PC-9 (cell line): ENCODE data around the gene SLC15A1. TPM values are rescaled to one million over a fixed set of nuclear protein-coding genes. Genes with fewer than 3 reads are reported as not detected.
A peak's percentile ranks its signal among the peaks of the same experiment; 100 is the strongest.
"Not testable (repeated sequence)": the region's sequence is repeated elsewhere in the genome, so short reads cannot be mapped to it uniquely, and the experiment has no call there.

ENCODE experiments used
- BruUV-seq: library from RNA; stranded (reverse); fragments of 400-500 nt; replicated peaks from 2 replicates; lab custom pipeline; 2021; lab: Mats Ljungman, UMichigan
- CTCF ChIA-PET: fragments of 300-600 bp; sonication (Branson Sonifier 250); formaldehyde crosslinking; loops from one replicate; lab custom pipeline; 2022; ENCODE audit warnings: antibody characterized with exemption; lab: Charles Lee
- POLR2A ChIA-PET: fragments of 300-600 bp; sonication (Branson Sonifier 250); formaldehyde crosslinking; loops from one replicate; lab custom pipeline; 2022; ENCODE audit warnings: antibody characterized with exemption; ENCODE audit not compliant: unreplicated experiment; lab: Charles Lee
- DNase-seq, 2 experiments: peaks; one replicate each; pipeline versions ENCODE4 v3.0.0 to v3.0.0-alpha.2; 2015 to 2022; ENCODE audit warnings: mixed read lengths in 1 of 2
- H2AFZ ChIP-seq: fragments of 200-600 bp; sonication (generic); 2 replicates; pipeline ENCODE4 v1.8.1; 2017; ENCODE audit warnings: antibody characterized with exemption
- H3F3A ChIP-seq: fragments of 200-600 bp; sonication (generic); 2 replicates; pipeline ENCODE4 v1.8.1; 2017; ENCODE audit warnings: antibody characterized with exemption, mild to moderate bottlenecking, low read depth; ENCODE audit not compliant: insufficient read depth
- H3K27ac ChIP-seq: fragments of 200-600 bp; sonication (generic); 2 replicates; pipeline ENCODE4 v1.6.1; 2016; ENCODE audit warnings: mixed run types
- H3K27me3 ChIP-seq: fragments of 200-600 bp; sonication (generic); 2 replicates; pipeline ENCODE4 v1.6.1; 2016; ENCODE audit warnings: low read depth, mixed run types; ENCODE audit not compliant: insufficient read depth
- H3K36me3 ChIP-seq: fragments of 200-600 bp; sonication (generic); 2 replicates; pipeline ENCODE4 v1.6.1; 2016; ENCODE audit warnings: low read depth, mixed run types
- H3K4me1 ChIP-seq: fragments of 200-600 bp; sonication (generic); replicated peaks from 2 replicates; pipeline ENCODE4 v1.6.1; 2016; ENCODE audit warnings: mixed run types; ENCODE audit not compliant: insufficient read depth
- H3K4me2 ChIP-seq: fragments of 200-600 bp; sonication (generic); 2 replicates; pipeline ENCODE4 v1.6.1; 2017; ENCODE audit warnings: mixed run types
- H3K4me3 ChIP-seq: fragments of 200-600 bp; sonication (generic); 2 replicates; pipeline ENCODE4 v1.6.1; 2016; ENCODE audit warnings: mixed run types
- H3K79me2 ChIP-seq: fragments of 200-600 bp; sonication (generic); 2 replicates; pipeline ENCODE4 v1.6.1; 2017; ENCODE audit warnings: low read depth, mixed run types
- H3K9me2 ChIP-seq: fragments of 200-600 bp; sonication (generic); 2 replicates; pipeline ENCODE4 v1.8.1; 2017; ENCODE audit warnings: mild to moderate bottlenecking; ENCODE audit not compliant: insufficient read depth
- H3K9me3 ChIP-seq: fragments of 200-600 bp; sonication (generic); 2 replicates; pipeline ENCODE4 v1.8.1; 2016; ENCODE audit warnings: low read depth; ENCODE audit not compliant: insufficient read depth
- H4K20me1 ChIP-seq: fragments of 200-600 bp; sonication (generic); 2 replicates; pipeline ENCODE4 v1.8.1; 2017; ENCODE audit not compliant: insufficient read depth
- EZH2 ChIP-seq: fragments of 200-600 bp; sonication (generic); IDR thresholded peaks from 2 replicates; pipeline ENCODE4 v1.8.0; 2017; ENCODE audit warnings: antibody characterized with exemption, low read depth
- intact Hi-C: fragments of 100-400 bp; cut with micrococcal nuclease; formaldehyde crosslinking; loops from one replicate; pipeline ENCODE4 v1.10.0; 2022; ENCODE audit not compliant: unreplicated experiment
- total RNA-seq: library from RNA; stranded (reverse); gene quantifications from 2 replicates; pipeline ENCODE4 v1.2.3, GENCODE V29; 2021
- TF ChIP-seq, protein P1 (sequence below): fragments of 200-600 bp; sonication (generic); conservative IDR thresholded peaks from 2 replicates; pipeline ENCODE4 v1.6.1; 2017; ENCODE audit warnings: mixed run types, antibody characterized with exemption, mild to moderate bottlenecking, moderate library complexity

The SLC15A1 gene
- total RNA-seq, 1 experiment from 2014 or later = 0.55 TPM

DNA sequence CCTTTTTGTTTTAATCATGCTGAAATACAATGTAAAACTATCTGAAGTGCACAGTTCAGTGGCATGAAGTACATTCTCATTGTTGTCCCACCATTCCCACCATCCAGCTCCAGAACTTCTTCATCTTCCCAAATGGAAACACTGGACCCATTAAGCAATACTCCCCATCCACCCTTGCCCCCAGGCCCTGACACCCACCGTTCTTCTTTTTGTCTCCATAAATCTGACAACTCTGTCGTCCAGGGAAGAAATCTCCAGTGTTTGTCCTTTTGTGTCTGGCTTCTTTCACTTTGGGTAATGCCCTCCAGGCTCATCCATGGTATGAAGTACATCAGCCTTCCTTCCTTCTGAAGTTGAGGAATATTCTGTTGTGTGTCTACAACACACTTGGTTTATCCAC lies 2.6 kb upstream of the SLC15A1 start:
- Histone ChIP-seq H3K36me3 (no peaks in the 10 kb centered on the region), H3F3A (peaks cover 12% of the 10 kb centered on the region; the same call in 1 of the 2 replicates), H4K20me1 (no peaks in the 10 kb centered on the region), H3K9me3 (no peaks in the 10 kb centered on the region; the same call in none of the 2 replicates), H3K9me2 (no peaks in the 10 kb centered on the region), H3K27me3 (no peaks in the 10 kb centered on the region), H3K27ac (no peak overlapping the region), H2AFZ (no peak overlapping the region), H3K4me2 (no peak overlapping the region), H3K4me3 (no peak overlapping the region), H3K79me2 (no peaks in the 10 kb centered on the region), H3K4me1 (peaks cover 9% of the 10 kb centered on the region)
- ChIA-PET POLR2A (no interaction called here), CTCF (interaction anchor here (0.6 kb wide), 1 partner anchor 22 kb away, joined by 3 read pairs; no protein-coding TSS in a partner anchor)
- intact Hi-C loops = no loop called here
- no peak for DNase-seq
- TF ChIP-seq EZH2 = no peak
- TF ChIP-seq, protein P1, sequence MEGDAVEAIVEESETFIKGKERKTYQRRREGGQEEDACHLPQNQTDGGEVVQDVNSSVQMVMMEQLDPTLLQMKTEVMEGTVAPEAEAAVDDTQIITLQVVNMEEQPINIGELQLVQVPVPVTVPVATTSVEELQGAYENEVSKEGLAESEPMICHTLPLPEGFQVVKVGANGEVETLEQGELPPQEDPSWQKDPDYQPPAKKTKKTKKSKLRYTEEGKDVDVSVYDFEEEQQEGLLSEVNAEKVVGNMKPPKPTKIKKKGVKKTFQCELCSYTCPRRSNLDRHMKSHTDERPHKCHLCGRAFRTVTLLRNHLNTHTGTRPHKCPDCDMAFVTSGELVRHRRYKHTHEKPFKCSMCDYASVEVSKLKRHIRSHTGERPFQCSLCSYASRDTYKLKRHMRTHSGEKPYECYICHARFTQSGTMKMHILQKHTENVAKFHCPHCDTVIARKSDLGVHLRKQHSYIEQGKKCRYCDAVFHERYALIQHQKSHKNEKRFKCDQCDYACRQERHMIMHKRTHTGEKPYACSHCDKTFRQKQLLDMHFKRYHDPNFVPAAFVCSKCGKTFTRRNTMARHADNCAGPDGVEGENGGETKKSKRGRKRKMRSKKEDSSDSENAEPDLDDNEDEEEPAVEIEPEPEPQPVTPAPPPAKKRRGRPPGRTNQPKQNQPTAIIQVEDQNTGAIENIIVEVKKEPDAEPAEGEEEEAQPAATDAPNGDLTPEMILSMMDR = no peak
- no TSS peak for BruUV-seq

DNA sequence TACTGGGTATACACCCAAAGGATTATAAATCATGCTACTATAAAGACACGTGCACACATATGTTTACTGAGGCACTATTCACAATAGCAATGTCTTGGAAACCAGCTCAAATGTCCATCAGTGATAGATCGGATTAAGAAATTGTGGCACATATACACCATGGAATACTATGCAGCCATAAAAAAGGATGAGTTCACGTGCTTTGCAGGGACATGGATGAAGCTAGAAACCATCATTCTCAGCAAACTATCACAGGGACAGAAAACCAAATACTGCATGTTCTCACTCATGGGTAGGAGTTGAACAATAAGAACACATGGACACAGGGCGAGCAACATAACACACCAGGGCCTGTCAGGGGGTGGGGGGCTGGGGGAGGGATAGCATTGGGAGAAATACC lies 2.0 kb upstream of the SLC15A1 start:
- H3K79me2 ChIP-seq, intact Hi-C loops, H3K4me3 ChIP-seq, DNase-seq, H3K36me3 ChIP-seq, H3K27me3 ChIP-seq, H3K4me1 ChIP-seq, CTCF ChIA-PET, H3K9me2 ChIP-seq, H3K4me2 ChIP-seq, H2AFZ ChIP-seq, BruUV-seq, H4K20me1 ChIP-seq, H3K27ac ChIP-seq, H3K9me3 ChIP-seq, POLR2A ChIA-PET: not testable (repeated sequence)
- H3F3A ChIP-seq = peaks cover 12% of the 10 kb centered on the region; the same call in 1 of the 2 replicates

DNA sequence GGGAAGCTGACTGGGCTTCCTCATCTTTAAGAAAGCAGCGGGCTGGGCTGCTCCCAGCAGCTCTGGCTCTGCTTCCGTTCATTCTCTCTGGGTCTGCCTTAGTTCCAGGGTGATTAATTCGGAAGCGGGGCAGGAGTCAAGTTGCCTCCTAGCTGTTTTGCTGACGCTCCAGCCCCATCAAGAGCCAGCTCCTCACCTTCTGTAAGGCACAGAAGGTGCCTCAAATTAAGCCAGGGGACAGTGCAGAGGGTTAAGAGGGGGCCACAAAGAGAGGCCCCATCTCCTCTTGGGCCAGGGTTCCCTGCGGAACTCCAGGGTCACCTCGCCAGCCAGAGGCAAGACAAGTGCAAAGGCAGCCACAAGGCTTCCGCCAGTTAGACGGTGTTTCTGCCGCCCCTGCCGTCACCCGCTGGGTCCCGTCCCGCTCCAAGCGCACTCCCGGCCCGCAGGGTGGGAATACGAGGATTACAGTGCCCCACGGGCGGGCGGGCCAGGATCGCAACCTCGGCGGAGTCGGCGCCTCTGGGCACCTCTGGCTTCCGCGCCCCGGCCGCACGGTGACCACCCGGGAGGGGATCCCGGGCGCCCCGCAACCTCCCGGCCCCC lies 508 bp downstream of the SLC15A1 start:
- H3K9me2 ChIP-seq = no peaks in the 10 kb centered on the region
- POLR2A ChIA-PET = no interaction called here
- H3K4me3 ChIP-seq = peak overlapping the region; percentile 64
- no peaks in the 10 kb centered on the region for H3K79me2 ChIP-seq
- TF ChIP-seq EZH2 = no peak
- TF ChIP-seq, protein P1 = no peak
- no peaks in the 10 kb centered on the region for H3K27me3 ChIP-seq
- no peak overlapping the region for H3K27ac ChIP-seq
- DNase-seq = peak in 1 of 2 experiments; percentile 53
- peaks cover 20% of the 10 kb centered on the region for H3F3A ChIP-seq
- H4K20me1 ChIP-seq = no peaks in the 10 kb centered on the region
- intact Hi-C loops = no loop called here
- H3K9me3 ChIP-seq = no peaks in the 10 kb centered on the region; the same call in none of the 2 replicates
- H3K4me1 ChIP-seq = peaks cover 27% of the 10 kb centered on the region
- no peaks in the 10 kb centered on the region for H3K36me3 ChIP-seq
- peak overlapping the region; percentile 78 for H2AFZ ChIP-seq
- CTCF ChIA-PET = no interaction called here
- BruUV-seq = no TSS peak
- peak overlapping the region; percentile 84 for H3K4me2 ChIP-seq
